Kidney tubule cell (primary cell): Measurements from ENCODE around the gene GALNT2.

Source experiments
- DNase-seq: peaks from one replicate; pipeline ENCODE4 v3.0.0-alpha.2; 2018; ENCODE audit warnings: low spot score

Gene GALNT2

DNA sequence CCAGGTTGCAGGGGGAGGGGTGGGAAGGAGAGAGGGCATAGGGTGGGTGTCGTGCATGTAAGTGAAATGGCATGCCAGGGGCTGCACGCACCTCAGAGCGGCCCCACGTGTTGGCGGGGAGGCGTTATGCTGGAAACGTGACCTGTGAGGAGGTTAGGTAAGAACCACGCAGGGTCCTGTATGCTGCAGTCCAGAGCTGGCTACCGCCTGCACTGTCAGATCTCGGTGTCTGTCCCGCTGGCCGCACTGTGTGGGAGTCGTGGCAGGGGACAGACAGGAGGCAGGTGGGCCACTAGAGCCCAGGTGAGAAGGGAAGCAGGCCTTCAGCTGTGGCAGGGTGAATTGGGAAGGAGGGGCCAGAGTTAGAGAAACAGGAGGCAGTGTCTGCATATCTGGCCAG, 79.7 kb downstream of the GALNT2 start:
- no peak for DNase-seq

DNA sequence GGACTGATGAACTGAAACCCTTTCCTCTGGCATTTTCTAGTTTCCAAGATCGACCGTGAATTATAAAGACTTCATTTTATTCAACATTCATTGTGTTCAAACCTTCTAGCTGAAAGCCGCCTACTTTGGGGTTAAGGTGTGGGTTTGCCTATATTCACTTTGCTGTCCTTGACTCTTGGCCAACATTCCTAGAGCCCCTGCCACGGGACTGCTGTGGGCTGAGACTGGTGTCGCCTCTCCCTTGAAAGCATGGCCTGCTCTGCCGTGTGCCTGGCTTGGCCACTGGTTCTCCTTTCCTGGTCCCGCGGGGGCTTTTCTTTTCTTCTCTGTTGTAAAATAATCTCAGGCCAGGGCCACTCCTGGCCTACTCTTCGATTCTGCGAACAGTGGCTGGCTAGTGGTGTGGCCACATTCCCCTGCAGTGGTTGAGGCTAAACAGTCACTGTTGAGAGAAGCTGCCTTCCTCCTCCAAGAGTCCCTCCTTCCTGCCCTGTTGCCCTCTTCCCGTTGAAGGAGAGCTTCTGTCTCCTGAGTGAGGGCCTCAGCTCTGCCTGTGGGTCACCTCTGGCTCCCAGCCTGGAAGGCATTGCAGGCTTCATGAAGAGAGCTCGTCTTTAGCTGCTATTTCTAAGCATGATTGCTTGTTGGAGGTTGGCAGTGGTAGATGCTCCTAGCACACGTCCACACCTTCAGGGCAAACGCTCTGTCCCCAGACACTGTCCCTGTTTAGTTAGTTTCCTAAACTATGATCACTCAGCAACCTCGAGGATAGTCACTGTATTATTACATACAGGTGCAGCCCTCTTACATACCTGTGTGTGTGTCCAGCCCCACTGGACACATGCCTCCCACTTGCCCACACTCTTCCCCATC, 80.5 kb downstream of the GALNT2 start:
- DNase-seq, result no peak

DNA sequence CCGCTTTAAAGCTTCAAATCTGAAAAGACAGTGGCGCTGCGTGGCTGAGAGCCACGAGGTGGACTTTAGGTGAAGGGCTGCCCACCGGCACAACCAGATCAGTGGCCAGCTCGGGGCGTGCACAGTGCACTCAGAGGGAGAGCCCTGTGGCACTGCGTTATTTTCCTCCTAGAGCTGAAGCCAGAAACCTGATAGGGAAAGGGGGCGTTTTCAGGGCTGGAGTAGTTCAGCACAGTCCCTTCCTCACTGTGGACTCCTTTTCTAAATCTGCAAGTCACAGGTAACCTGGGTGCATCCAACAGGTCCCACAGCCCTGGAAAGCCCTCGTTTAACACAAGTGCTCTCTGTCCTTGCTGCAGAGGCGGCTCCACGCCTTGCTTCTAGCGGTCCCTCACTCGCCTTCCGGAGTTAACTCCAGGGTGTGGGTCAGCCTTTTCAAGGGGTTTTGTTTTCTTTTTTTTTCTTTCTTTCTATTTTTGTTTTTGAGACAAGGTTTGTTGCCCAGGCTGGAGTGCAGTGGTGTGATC, 81.2 kb downstream of the GALNT2 start:
- DNase-seq, result no peak

DNA sequence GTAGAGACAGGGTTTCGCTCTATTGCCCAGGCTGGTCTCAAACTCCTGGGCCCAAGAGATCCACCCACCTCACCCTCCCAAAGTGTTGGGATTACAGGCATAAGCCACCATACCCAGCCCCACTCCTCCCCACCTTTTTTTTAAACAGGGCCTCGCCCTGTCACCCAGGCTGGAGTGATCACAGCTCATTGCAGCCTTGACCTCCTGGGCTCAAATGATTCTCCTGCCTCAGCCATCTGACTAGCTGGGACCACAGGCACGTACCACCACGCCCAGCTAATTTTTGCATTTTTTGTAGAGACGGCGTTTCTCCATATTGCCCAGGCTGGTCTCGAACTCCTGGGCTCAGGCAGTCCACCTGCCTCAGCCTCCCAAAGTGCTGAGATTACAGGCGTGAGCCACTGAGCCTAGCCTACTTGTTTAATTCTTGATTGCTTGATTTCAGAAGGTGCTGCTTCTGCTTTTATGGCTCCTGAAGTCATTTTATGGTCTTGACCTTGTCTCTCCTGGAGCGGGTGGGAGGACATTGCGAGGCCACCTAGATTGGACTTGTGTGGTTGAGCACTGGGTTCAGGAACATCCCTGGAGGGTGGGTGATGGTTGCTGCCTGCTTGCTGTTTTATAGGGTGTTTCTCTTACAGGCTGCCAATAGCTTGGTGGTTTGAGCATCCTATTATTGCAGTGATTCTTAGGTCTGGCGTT, 81.9 kb downstream of the GALNT2 start:
- no peak for DNase-seq

DNA sequence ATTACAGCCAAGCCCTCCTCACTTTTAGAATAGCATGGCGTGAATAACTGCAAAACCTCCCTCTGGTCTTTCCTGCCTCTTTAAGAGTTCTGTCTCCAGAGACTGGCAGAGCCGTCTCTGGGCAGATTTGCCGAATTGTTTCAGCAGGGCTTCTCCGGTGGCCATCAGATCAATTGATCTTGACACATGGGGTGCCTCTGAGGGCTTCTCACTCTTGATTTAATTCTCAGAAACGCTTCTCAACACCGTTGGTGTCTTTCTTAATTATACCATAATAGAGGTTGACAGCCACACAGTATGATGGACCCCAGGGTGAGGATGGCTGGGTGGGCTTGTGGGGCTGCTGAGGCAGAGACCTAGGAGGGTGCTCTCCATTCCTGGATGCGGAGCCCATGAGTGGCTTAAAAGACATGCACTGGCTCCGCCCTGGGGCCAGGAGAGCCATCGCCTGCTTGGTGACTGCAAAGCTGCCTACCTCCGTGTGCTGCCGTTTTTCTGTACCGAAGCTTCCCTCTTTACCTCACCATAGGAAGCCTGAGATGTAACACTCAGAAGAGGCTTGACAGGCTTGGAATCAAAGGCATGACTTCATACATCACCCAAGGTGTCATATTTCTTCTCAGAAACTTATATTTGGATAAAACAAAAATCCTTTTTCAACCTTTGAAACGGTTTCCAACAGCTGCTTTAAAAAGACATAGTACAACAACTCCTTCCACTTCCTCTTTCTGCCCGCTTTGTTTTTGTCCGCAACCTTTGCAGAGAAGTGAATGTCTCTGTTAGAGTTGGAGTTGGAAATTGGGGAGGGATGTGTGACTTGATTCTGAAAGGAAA, 82.9 kb downstream of the GALNT2 start:
- DNase-seq, result no peak

DNA sequence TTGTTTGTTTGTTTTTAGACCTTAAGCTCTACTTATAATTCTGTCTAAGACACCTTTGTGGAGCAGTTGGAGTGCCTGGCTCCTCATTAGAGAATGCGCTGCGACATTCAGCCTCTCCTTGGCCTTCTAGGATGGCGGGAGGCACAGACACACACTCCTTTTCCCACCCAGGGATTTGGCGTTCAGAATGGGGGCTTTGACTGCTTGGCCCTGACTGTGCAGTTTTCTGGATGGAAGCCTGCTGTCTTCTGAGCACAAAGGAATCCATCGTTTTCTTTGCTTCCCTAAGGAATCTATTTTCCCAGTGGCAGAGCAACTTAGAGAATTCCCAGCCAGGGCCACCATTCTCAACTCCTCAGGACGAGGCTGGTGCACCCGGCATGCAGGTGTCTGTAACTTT, 83.6 kb downstream of the GALNT2 start:
- DNase-seq, result no peak

DNA sequence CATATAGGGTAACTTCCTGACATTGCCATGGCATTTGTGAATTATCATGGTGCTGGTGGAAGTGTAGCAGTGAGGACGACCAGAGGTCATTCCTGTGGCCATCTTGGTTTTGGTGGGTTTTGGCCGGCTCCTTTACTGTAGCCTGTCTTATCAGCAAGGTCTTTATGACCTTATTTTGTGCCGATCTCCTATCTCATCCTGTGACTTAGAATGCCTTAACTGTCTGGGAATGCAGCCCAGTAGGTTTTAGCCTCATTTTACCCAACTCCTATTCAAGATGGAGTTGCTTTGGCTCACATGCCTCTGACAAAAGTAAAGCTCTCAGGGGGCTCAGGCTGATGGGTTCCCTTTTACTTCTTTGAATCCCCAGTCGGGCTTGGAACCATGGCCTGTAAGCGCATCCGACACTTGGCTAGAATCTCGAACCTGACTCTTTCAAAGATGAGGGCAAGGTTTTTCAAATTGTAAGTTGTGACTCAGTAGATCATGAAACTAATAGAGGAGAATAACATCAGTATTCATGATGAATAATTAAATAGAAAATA, 85.0 kb downstream of the GALNT2 start:
- DNase-seq, result no peak

DNA sequence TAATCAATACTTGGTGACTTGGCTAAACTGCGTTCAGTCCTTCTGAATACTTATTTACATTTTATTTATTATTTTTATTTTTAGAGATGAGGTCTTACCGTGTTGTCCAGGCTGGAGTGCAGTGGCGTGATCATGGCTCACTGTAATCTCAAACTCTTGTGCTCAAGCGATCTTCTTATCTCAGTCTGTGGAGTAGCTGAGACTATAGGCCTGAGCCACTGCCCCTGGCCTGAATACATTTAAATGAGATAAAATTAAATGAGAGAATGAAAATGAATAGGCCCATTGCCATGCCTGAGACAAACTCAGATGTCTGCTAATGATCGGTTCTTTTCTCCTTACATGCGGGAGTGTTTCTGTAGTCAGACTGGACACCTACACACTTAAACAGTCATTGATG, 86.0 kb downstream of the GALNT2 start:
- no peak for DNase-seq

DNA sequence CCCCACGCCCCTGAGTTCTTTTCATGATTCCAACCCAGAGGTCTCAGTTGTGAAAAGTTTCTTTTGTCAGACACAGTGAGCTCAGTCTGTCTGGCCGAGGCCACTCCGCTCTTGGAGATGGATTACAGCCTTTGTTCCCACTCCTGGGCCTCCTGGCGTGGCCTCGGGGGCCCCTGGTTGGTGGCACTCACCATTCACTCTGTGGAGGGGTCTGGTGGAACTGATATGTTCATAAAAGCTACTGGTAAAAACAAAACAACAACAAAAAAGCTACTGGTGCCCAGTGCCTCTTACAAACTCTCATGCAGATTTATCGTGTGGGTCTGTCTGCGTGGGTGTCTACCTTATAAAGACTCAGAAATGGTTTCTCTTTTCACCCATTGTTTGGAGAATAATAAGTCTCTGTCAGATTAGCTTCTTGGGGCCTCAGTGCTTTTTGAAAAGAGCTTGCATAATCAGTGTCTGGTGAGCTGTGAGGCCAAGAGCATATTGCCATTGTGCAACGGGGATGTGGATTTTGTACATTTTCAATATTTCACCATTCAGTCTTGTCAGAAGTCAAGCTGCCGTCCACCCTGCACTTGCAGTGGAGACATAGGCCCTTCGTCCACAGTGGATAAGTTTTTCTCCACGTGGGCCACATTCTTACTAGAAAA, 86.7 kb downstream of the GALNT2 start:
- no peak for DNase-seq

DNA sequence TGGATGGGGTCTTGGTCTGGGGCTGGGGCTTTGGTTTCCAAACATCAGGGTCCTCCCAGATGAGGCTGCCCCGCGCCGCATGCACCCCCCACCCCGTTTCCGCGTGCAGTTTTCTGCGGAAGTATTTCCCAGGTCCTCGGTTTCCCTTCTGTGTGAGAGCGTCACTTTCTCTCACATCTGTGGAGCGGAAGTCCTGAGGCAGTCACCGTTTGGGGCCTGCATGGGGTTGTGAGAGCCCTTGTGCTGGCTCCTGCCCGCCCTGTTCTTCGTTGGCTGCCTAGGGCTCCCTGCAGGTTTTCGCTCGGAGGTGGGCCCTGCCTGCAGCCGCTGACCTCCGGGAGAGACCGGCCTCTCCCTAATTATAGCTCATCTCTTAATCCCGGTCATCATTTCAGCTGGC, 88.0 kb downstream of the GALNT2 start:
- DNase-seq, result no peak

DNA sequence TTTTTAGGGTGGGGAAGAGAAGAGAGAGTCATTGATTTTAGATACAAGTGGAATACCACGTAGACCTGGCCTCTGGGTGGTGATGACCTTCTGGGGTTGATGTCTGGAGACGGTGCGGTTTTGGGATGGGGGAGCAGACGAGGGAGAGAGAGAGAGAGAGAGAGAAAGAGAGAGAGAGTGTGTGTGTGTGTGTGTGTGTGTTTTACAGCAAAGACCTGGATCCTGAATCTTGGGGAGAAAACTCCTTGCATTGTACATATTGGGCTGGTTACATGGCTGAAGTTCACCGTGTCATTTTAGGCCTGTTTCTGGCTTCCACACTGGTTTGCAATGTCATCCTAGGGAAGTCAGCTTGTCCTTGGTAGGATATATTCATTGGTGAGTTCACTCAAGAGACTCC, 89.0 kb downstream of the GALNT2 start:
- DNase-seq, result no peak

DNA sequence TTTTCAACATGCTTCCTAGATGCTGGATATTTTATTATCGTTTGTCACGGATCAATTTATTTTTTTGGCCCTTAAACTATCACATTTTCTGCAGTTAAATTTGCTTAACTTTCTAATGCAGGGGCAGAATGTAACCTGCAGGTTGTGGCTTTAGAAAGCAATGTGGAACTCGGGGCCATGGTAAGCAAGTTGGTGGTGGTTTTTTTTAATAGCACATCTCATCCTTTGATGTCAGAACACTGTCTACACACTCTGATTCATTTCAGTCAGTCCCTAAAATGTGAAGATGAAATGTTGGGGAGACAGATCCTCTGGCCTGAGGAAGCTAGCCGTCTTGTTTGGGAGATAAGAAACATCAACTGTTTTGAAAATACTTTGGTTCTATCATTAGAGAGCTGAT, 89.5 kb downstream of the GALNT2 start:
- no peak for DNase-seq

DNA sequence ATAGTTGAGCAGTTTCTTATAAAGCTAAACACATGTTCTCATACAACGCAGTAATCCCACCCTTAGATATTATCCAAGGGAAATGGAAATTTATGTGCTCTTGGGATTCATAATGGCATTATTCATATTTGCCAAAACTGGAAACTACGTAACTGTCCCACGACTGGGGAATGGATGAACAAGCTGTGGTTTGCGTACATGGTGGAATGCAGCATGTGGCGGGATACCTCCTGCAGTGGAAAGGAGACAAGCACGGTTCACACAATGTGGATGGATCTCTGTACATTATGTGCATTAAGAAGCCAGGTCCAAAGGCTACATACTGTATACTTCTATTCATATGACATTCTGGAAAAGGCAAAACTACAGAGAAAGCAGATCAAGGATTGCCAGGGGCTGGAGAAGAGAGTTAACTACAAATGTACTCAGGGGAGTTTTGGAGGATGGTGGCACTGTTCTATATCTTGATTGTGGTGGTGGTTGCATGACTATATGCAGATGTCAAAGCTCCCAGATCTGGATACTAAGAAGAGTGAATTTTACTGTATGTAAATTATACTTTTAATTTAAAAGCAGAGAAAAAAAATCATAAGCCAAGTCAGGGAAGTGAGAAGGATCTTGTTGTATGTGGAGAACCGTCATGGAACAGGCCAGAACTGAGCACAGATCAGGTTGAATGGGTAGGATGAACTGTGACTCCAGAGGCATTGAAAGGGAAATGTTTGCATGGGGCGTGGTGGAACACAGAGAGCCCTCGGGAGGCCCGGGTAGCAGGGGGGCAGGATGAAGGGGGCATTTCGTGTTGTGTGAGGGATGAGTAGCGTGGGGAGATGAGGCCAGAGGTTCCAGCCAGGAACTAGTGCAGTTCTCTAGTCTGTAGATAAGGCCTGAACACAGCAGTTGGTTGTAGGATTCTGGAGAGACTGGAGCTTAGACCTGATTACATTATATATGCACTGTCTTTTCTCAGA, 90.7 kb downstream of the GALNT2 start:
- peak; percentile 28 for DNase-seq

DNA sequence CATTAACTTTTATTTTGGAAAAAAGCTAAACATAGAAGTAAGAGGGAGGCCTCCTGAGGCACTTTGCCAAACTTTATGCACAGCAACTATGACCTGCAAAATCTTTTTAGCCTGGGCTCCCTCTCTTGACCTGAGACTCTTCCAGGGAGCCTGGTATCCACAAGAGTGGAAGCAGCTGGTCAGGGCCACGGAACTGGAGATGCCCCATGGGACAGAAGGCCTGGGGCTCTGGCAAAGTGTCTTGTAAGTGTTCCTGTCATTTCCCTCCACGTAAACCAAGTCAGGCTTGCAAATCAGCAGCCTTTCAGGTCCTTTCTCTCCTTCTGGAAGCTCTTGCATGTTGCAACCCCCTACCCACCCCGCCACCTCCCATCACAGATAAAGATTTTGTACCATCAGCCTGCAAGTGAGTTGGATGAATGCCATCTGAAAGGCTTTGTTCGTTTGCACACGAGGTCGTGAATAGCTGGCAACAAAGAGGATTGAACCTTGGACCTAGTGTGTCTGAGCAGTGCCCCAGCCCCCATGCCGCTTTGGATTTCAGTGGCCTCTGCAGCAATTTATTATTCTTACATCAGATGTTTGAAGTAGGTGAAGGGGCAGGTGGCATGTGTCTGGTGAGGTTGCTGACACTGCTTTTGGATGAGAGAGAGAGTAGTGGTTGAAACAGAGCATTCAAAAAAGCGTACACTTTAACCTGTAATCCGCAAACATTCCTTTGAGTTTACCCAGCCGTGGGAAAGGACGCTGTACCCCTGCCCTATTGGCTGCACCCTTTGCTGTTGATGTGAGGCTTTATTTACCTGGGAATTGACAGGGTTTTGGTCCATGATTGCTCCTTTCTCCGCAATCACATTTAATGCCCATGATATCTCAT, 91.6 kb downstream of the GALNT2 start:
- peak; percentile 76 for DNase-seq

DNA sequence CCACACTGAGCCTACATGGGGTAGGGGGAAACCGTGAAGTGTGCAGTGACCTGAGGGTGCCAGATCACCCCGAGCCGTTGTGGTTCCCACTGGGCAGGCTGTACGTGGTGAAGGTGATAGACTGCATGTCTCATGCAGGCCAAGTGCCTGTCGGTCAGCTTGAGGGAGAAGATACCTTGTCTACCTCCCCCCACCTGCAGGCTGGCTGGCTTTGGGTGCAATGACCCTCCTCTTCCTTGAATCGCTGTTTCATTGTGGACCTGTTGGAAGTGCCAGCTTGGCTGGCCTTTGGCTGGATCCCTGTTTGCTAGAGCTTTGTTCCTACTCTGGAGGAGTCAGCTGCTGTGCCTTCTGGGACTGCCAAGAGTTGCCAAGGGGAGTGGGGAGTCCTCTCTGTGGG, 92.5 kb downstream of the GALNT2 start:
- no peak for DNase-seq

DNA sequence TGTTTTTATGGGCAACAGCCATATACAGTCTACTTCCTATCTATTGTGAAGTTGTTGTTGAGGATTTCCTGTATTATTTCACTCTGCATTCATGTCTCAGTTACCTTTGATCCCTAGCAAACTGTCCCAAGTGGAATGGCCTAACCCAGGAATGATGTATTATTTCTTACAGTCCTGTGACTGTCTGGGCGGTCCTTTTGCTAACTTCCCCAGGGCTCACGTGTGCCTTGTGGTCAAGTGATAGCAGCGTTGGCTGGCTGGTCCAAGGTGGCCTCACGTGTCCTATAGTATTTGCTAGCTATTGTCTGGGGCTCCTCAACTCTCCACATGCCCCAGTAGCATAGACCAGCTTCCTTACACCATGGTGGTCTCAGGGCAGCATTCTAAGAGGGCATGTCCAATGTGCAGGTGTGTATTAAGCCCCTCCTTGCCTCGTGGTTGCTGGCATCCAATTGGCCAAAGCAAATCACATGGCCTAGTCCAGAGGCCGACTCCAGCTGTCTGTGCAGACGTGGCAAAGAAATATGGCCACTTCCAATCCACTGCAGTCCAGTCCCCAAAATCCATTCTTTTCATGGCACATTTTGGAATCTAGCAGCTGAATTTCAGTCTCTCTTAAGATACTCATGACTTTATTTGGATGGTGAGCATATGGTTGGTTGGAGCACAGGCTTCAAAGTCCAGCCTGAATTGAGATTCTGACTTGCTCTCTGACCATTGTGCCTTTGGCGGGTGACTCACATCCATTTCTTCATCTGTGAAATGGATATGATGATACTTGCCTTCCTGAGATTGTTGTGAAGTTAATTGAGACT, 94.1 kb downstream of the GALNT2 start:
- peak; percentile 38 for DNase-seq

DNA sequence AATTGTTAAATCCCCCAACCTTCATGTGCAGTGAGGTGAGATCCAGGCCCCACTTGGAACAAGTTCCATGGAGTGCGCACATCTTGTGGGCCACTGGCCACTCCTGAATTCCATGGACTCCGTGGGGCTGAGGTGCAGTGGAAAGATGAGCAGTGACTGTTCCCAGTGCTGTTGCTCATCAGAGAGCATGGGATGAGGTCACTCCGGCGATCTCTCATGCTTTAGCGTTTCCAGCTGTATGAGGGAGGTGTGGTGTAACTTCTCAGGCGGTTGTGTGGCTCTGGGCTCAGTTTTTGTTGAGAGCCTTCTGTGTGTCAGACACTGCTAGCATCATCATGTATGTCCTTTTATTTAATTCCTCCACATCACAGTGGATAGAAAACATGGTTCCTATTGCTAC, 96.2 kb downstream of the GALNT2 start:
- DNase-seq, result peak; percentile 63

DNA sequence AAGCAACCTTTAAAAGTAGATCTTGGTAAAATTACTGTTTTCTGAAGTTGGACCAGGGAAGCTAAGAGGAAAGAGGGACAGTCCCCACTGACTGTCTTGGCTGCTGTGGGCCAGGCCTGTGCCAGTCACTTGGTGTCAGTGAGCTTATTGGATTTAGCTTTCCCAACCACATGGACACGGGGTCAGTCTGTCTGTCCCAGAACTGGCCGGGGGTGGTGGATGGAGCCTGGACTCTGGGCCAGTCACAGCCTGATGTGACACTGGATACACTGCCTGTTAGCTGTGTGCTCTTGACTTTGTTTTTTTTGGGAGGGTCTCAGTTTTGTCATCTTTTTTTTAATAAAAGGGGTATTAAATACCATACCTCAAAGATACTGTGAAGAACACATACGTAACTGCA, 96.7 kb downstream of the GALNT2 start:
- no peak for DNase-seq

DNA sequence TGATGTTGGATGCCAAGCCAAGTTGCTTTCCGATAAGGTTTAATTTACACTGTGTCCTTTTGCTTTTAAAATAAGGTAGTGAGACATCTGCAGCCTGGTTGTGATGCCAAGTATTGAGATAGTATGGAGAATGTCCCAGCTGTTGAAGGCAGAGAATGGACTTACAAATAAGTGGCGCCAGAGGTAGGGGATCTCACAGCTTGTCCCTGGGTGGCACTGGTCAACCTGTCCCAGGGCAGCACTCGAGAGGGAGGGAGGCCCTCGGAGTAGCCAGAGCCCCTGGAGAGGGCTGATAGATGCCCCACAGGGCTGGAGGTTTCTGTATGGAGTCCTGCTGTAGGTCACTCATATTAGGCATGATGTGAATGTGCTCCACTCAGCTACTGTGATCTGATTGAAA, 98.5 kb downstream of the GALNT2 start:
- no peak for DNase-seq
